K562 (cell line): Measurements from ENCODE around the gene FAM83E. TPM values are rescaled to one million over a fixed set of nuclear protein-coding genes. Genes with fewer than 3 reads are reported as not detected.
A peak's percentile ranks its signal among the peaks of the same experiment; 100 is the strongest.

Experiments used
- ATAC-seq: fragments of 200-7000 bp; cut with Tn5 transposase; 3 replicates; pipeline ENCODE4 v1.9.1; 2020; ENCODE audit warnings: moderate library complexity
- BruUV-seq: library from RNA; stranded (reverse); fragments of 400-500 nt; replicated peaks from 2 replicates; lab custom pipeline; 2021; lab: Mats Ljungman, UMichigan
- CTCF ChIA-PET: fragments of 300-600 bp; formaldehyde crosslinking; extraction: SDS; loops from one replicate; lab custom pipeline; 2021; ENCODE audit warnings: low intra/inter-chr PET ratio; lab: Yijun Ruan, JAX
- POLR2A ChIA-PET: fragments of 300-600, 350-650 bp; sonication (Branson Sonifier 250); formaldehyde crosslinking; extraction: SDS; loops from one replicate; lab custom pipeline; 2021; ENCODE audit warnings: antibody characterized with exemption, inconsistent platforms; lab: Yijun Ruan, JAX
- DNase-seq, 4 experiments: peaks; one replicate each; pipeline versions ENCODE4 v3.0.0 to v3.0.0-alpha.2; 2011 to 2018; ENCODE audit warnings: low spot score in 3 of 4, mixed read lengths in 3 of 4; ENCODE audit errors: extremely low read depth in 1 of 4
- FAIRE-seq: peaks from 2 replicates; lab custom pipeline; 2011; peaks lifted over from hg19 to GRCh38; lab: Jason Lieb, UNC
- H2AFZ ChIP-seq: 2 replicates; pipeline ENCODE4 v1.6.0; 2011; ENCODE audit warnings: low read depth, low read length, control low read depth, inconsistent platforms
- H3K27ac ChIP-seq: fragments of 200-600 bp; 3 replicates; pipeline ENCODE4 v1.8.0; 2011; ENCODE audit warnings: low read depth, mild to moderate bottlenecking, control low read depth, inconsistent platforms, low read length, moderate library complexity, mixed read lengths; ENCODE audit errors: extremely low read depth
- H3K27me3 ChIP-seq, 2 experiments: fragments of 300-600 bp in 1 of 2; 2 replicates in 1 of 2; 3 replicates in 1 of 2; pipeline versions ENCODE4 v1.6.0 to v1.8.0; 2011; ENCODE audit warnings: inconsistent platforms in 2 of 2, low read length in 2 of 2, mild to moderate bottlenecking in 1 of 2, mixed read lengths in 1 of 2, moderate library complexity in 1 of 2; ENCODE audit not compliant: control insufficient read depth in 2 of 2, insufficient read depth in 2 of 2
- H3K36me3 ChIP-seq: fragments of 300-600 bp; 3 replicates; pipeline ENCODE4 v1.8.0; 2011; ENCODE audit warnings: mild to moderate bottlenecking, low read length, inconsistent platforms; ENCODE audit not compliant: control insufficient read depth, insufficient read depth
- H3K4me1 ChIP-seq, 2 experiments: fragments of 200-600 bp in 1 of 2; replicated peaks in 1 of 2; 2 replicates in 1 of 2; 3 replicates in 1 of 2; pipeline versions ENCODE4 v1.5.1 to v1.8.0; 2011; ENCODE audit warnings: inconsistent platforms in 2 of 2, low read length in 2 of 2, mild to moderate bottlenecking in 1 of 2, mixed read lengths in 1 of 2, moderate library complexity in 1 of 2; ENCODE audit not compliant: control insufficient read depth in 2 of 2, insufficient read depth in 2 of 2
- H3K4me2 ChIP-seq: 2 replicates; pipeline ENCODE4 v1.6.1; 2011; ENCODE audit warnings: low read length, control low read depth, inconsistent platforms, mixed read lengths; ENCODE audit not compliant: insufficient read depth
- H3K4me3 ChIP-seq: fragments of 200-600 bp; sonication (generic), shearing (Covaris generic); 2 replicates; pipeline ENCODE4 v1.5.1; 2016; ENCODE audit warnings: control low read depth, inconsistent platforms
- H3K79me2 ChIP-seq: fragments of 200-600 bp; 3 replicates; pipeline ENCODE4 v1.8.0; 2011; ENCODE audit warnings: low read length, inconsistent platforms; ENCODE audit not compliant: control insufficient read depth, insufficient read depth
- H3K9ac ChIP-seq, 2 experiments: 2 replicates each; pipeline versions ENCODE4 v1.6.0 to v1.6.1; 2011; ENCODE audit warnings: low read depth in 2 of 2, low read length in 2 of 2, control low read depth in 1 of 2, inconsistent platforms in 1 of 2, mild to moderate bottlenecking in 1 of 2, mixed read lengths in 1 of 2; ENCODE audit not compliant: insufficient read depth in 1 of 2
- H3K9me1 ChIP-seq: one replicate; pipeline ENCODE4 v1.6.0; 2011; ENCODE audit warnings: inconsistent platforms, mild to moderate bottlenecking, low read length, moderate library complexity; ENCODE audit not compliant: control insufficient read depth, insufficient read depth
- H3K9me3 ChIP-seq: replicated peaks from 2 replicates; pipeline ENCODE4 v1.5.1; 2011; ENCODE audit warnings: low read depth, low read length, inconsistent platforms; ENCODE audit not compliant: control insufficient read depth, insufficient read depth
- H4K20me1 ChIP-seq: replicated peaks from 2 replicates; pipeline ENCODE4 v1.6.1; 2011; ENCODE audit warnings: low read length, inconsistent platforms, mixed read lengths; ENCODE audit not compliant: control insufficient read depth, insufficient read depth
- CEBPG ChIP-seq, 3 experiments: fragments of 200-800 bp in 1 of 3; sonication (Bioruptor generic) in 1 of 3; sonication (generic) in 1 of 3; formaldehyde crosslinking in 1 of 3; IDR thresholded peaks in 2 of 3; conservative IDR thresholded peaks in 1 of 3; 2 replicates each; pipeline versions ENCODE4 v1.6.1 to v1.8.0; 2016 to 2022; ENCODE audit warnings: missing compliant biosample characterization in 2 of 3, missing genetic modification characterization in 2 of 3, mild to moderate bottlenecking in 1 of 3, missing genetic modification reagents in 1 of 3
- GATA2 ChIP-seq: sonication (generic); formaldehyde crosslinking; IDR thresholded peaks from 2 replicates; pipeline ENCODE4 v1.4.0; 2020; ENCODE audit warnings: mild to moderate bottlenecking, missing genetic modification reagents
- HDAC6 ChIP-seq: IDR thresholded peaks from 2 replicates; pipeline ENCODE4 v1.6.1; 2012; ENCODE audit warnings: low read depth, mild to moderate bottlenecking, control low read depth, inconsistent platforms, low read length, moderate library complexity
- POLR2G ChIP-seq: fragments of 200-400 bp; formaldehyde crosslinking; IDR thresholded peaks from 2 replicates; pipeline ENCODE4 v1.6.1; 2017; ENCODE audit warnings: low read depth, mild to moderate bottlenecking, antibody characterized with exemption, low read length, moderate library complexity
- POLR3G ChIP-seq: IDR thresholded peaks from 2 replicates; pipeline ENCODE4 v1.6.1; 2011; ENCODE audit not compliant: insufficient read length, insufficient replicate concordance; ENCODE audit errors: extremely low read depth
- RBFOX2 ChIP-seq: fragments of 200-400 bp; formaldehyde crosslinking; IDR thresholded peaks from 2 replicates; pipeline ENCODE4 v1.6.1; 2017; ENCODE audit warnings: low read depth, mild to moderate bottlenecking, low read length, moderate library complexity
- ZNF133 ChIP-seq: fragments of 250-450 bp; sonication (Bioruptor Pico); IDR thresholded peaks from 2 replicates; pipeline ENCODE4 v1.4.0; 2020; ENCODE audit warnings: mild to moderate bottlenecking
- ZNF77 ChIP-seq: fragments of 250-450 bp; sonication (Bioruptor Pico); IDR thresholded peaks from 2 replicates; pipeline ENCODE4 v1.5.0; 2020
- WGBS: fragments of 100-300 bp; shearing (Covaris generic); methylation state at CpG from one replicate; pipeline ENCODE4 v1.1.6; 2016; ENCODE audit warnings: low coverage, mixed read lengths; ENCODE audit not compliant: insufficient coverage; ENCODE audit errors: missing lambda C conversion rate; 5-methylcytosine and 5-hydroxymethylcytosine counted together
- in situ Hi-C: fragments of 300-500 bp; cut with MboI; formaldehyde crosslinking; loops from 4 replicates; pipeline ENCODE4 v1.15.0; 2018; ENCODE audit warnings: inconsistent platforms, mixed read lengths
- intact Hi-C: fragments of 100-400 bp; cut with micrococcal nuclease; formaldehyde crosslinking; loops from 2 replicates; pipeline ENCODE4 v1.14.2; 2022
- polyA plus RNA-seq, 8 experiments: library from polyadenylated mRNA; depleted of rRNA in 4 of 8; stranded (reverse) in 5 of 8; unstranded in 3 of 8; fragments of >200 nt; fragmentation: Nextera tagmentation in 2 of 8; fragmentation: Illumina TruSeq in 1 of 8; extraction: Ambion mirVana in 2 of 8; extraction: Trizol in 1 of 8; gene quantifications; 2 replicates each; pipeline versions ENCODE4 v1.2.1 to v1.2.3, GENCODE V29; 2011 to 2014; ENCODE audit warnings: inconsistent platforms in 1 of 8, missing spikeins in 1 of 8
- total RNA-seq, 7 experiments: library from RNA; depleted of rRNA in 6 of 7; stranded (reverse); fragments of >200 nt in 6 of 7; fragmentation: Illumina TruSeq in 2 of 7; extraction: Trizol in 2 of 7; gene quantifications; 2 replicates each; pipeline versions ENCODE4 v1.2.1 to v1.2.3, GENCODE V29; 2011 to 2021; ENCODE audit warnings: low replicate concordance in 1 of 7
- TF ChIP-seq, protein P1 (sequence below): fragments of 250-450 bp; sonication (Bioruptor Pico); IDR thresholded peaks from 2 replicates; pipeline ENCODE4 v1.8.0; 2021; ENCODE audit warnings: borderline replicate concordance, mild to moderate bottlenecking, moderate library complexity; ENCODE audit not compliant: poor library complexity, severe bottlenecking

The FAM83E gene
- total and polyA plus RNA-seq, 9 of the 15 experiments (the other 6 are each of a cell fraction or from before 2014, with no cell fraction given) = 0.15 to 0.87 (median 0.29) TPM; not detected in 4

DNA sequence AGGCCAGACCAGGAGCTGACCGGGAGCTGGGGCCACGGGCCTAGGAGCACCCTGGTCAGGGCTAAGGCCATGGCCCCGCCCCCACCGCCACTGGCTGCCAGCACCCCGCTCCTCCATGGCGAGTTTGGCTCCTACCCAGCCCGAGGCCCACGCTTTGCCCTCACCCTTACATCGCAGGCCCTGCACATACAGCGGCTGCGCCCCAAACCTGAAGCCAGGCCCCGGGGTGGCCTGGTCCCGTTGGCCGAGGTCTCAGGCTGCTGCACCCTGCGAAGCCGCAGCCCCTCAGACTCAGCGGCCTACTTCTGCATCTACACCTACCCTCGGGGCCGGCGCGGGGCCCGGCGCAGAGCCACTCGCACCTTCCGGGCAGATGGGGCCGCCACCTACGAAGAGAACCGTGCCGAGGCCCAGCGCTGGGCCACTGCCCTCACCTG is 11.0 kb upstream of the FAM83E start:
- intact Hi-C loops = no loop called here
- Histone ChIP-seq H3K4me1 (peaks cover 16 to 69% of the 10 kb centered on the region in 2 experiments), H3K9me3 (no peaks in the 10 kb centered on the region), H3K27me3 (no peaks in the 10 kb centered on the region), H3K9ac (peak overlapping the region in 1 of 2 experiments; percentile 11; a peak in 2 of 4 replicates), H4K20me1 (no peaks in the 10 kb centered on the region), H2AFZ (no peak overlapping the region), H3K27ac (no peak overlapping the region), H3K4me3 (no peak overlapping the region), H3K36me3 (peaks cover 5% of the 10 kb centered on the region; the same call in 1 of the 3 replicates), H3K4me2 (no peak overlapping the region), H3K79me2 (no peaks in the 10 kb centered on the region), H3K9me1 (no peaks in the 10 kb centered on the region)
- 92% methylated on average over 20 of the region's 30 CpGs for WGBS
- ChIA-PET POLR2A (interaction anchor here (0.9 kb wide), 1 partner anchor 11 kb away, joined by 3 read pairs; the partner anchor contains the start of gene DBP), CTCF (no interaction called here)
- no peak for TF ChIP-seq ZNF77 (CRISPR knock-in tag)
- no peak for TF ChIP-seq HDAC6
- no peak for TF ChIP-seq ZNF133 (CRISPR knock-in tag)
- TF ChIP-seq GATA2 (CRISPR knock-in tag) = no peak
- TF ChIP-seq RBFOX2 = 0 out of 2 replicates have a peak, but pooled peaks have one; percentile 17
- no peak for TF ChIP-seq POLR3G
- no peak for TF ChIP-seq CEBPG (CRISPR knock-in tag; IDR thresholded peaks at IDR 0.05)
- TF ChIP-seq CEBPG (tag; conservative IDR thresholded peaks at IDR 0.05 in 1 of 2, IDR thresholded peaks at IDR 0.05 in 1 of 2) = no peak
- peak; percentile 42; the same call in 1 of the 2 replicates for TF ChIP-seq POLR2G
- TF ChIP-seq, protein P1, sequence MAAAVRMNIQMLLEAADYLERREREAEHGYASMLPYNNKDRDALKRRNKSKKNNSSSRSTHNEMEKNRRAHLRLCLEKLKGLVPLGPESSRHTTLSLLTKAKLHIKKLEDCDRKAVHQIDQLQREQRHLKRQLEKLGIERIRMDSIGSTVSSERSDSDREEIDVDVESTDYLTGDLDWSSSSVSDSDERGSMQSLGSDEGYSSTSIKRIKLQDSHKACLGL (CRISPR knock-in tag) = no peak
- BruUV-seq = no TSS peak
- FAIRE-seq (no peak), DNase-seq (no peak), ATAC-seq (no peak)
- in situ Hi-C loops = no loop called here
